K562 (cell line): ENCODE results near the gene LEMD1. TPM values are rescaled to one million over a fixed set of nuclear protein-coding genes. Genes with fewer than 3 reads are reported as not detected.

ENCODE experiments used
- ARHGAP35 ChIP-seq: fragments of 450-650 bp; IDR thresholded peaks from 2 replicates; pipeline ENCODE4 v1.6.1; 2018; ENCODE audit not compliant: partially characterized antibody
- ATF1 ChIP-seq, 2 experiments: fragments of 450-650 bp in 1 of 2; IDR thresholded peaks; 2 replicates each; pipeline ENCODE4 v1.6.1; 2016; ENCODE audit warnings: missing compliant biosample characterization in 1 of 2, missing genetic modification characterization in 1 of 2
- BMI1 ChIP-seq: fragments of 150-350 bp; IDR thresholded peaks from 2 replicates; pipeline ENCODE4 v1.6.1; 2014; ENCODE audit warnings: low read length
- CC2D1A ChIP-seq: fragments of 450-650 bp; IDR thresholded peaks from 2 replicates; pipeline ENCODE4 v1.6.1; 2017; ENCODE audit warnings: mild to moderate bottlenecking
- COPS2 ChIP-seq: fragments of 450-650 bp; conservative IDR thresholded peaks from 2 replicates; pipeline ENCODE4 v1.6.1; 2016; ENCODE audit warnings: mild to moderate bottlenecking, moderate library complexity
- CXXC5 ChIP-seq: fragments of 250-450 bp; sonication (Bioruptor Pico); IDR thresholded peaks from 2 replicates; pipeline ENCODE4 v1.8.0; 2022; ENCODE audit warnings: inconsistent platforms, mild to moderate bottlenecking, moderate library complexity
- EP300 ChIP-seq: IDR thresholded peaks from 2 replicates; pipeline ENCODE4 v1.6.1; 2012; ENCODE audit warnings: low read length, improper control_type of control experiment
- FOXA1 ChIP-seq: fragments of 450-650 bp; IDR thresholded peaks from 2 replicates; pipeline ENCODE4 v1.6.1; 2016; ENCODE audit warnings: mild to moderate bottlenecking, borderline replicate concordance
- JUN ChIP-seq, 2 experiments: sonication (generic) in 1 of 2; formaldehyde crosslinking in 1 of 2; IDR thresholded peaks; 2 replicates each; pipeline versions ENCODE4 v1.6.1 to v1.8.0; 2012 to 2022; ENCODE audit warnings: borderline replicate concordance in 2 of 2, mild to moderate bottlenecking in 2 of 2, improper control_type of control experiment in 1 of 2, low read depth in 1 of 2, low read length in 1 of 2, missing genetic modification reagents in 1 of 2
- KDM1A ChIP-seq, 2 experiments: fragments of 450-650 bp; IDR thresholded peaks; 2 replicates each; pipeline ENCODE4 v1.6.1; 2016; ENCODE audit warnings: mild to moderate bottlenecking in 2 of 2
- KLF1 ChIP-seq: fragments of 450-650 bp; IDR thresholded peaks from 2 replicates; pipeline ENCODE4 v1.6.1; 2016; ENCODE audit warnings: missing genetic modification characterization, missing compliant biosample characterization
- POLR2AphosphoS2 ChIP-seq: IDR thresholded peaks from 2 replicates; pipeline ENCODE4 v1.6.1; 2012; ENCODE audit warnings: low read length, improper control_type of control experiment
- RUNX1 ChIP-seq: sonication (generic); IDR thresholded peaks from 2 replicates; pipeline ENCODE4 v1.6.1; 2016; ENCODE audit warnings: antibody characterized with exemption, low read depth
- SIN3B ChIP-seq: fragments of 450-650 bp; IDR thresholded peaks from 2 replicates; pipeline ENCODE4 v1.6.1; 2017; ENCODE audit warnings: low read depth, mild to moderate bottlenecking, moderate library complexity
- SMC3 ChIP-seq: conservative IDR thresholded peaks from 2 replicates; pipeline ENCODE4 v1.6.1; 2011; ENCODE audit warnings: low read depth, low read length, improper control_type of control experiment; ENCODE audit not compliant: insufficient read depth
- SRSF3 ChIP-seq: fragments of 200-400 bp; formaldehyde crosslinking; IDR thresholded peaks from 2 replicates; pipeline ENCODE4 v1.6.1; 2016; ENCODE audit warnings: mild to moderate bottlenecking, low read length, moderate library complexity; ENCODE audit not compliant: insufficient read depth
- SRSF9 ChIP-seq: fragments of 200-400 bp; formaldehyde crosslinking; IDR thresholded peaks from 2 replicates; pipeline ENCODE4 v1.6.1; 2017; ENCODE audit warnings: low read depth, low read length, borderline replicate concordance
- TARDBP ChIP-seq: fragments of 450-650 bp; IDR thresholded peaks from 2 replicates; pipeline ENCODE4 v1.6.1; 2016
- XRCC5 ChIP-seq: fragments of 200-400 bp; formaldehyde crosslinking; IDR thresholded peaks from 2 replicates; pipeline ENCODE4 v1.6.1; 2017; ENCODE audit warnings: low read depth, mild to moderate bottlenecking, low read length
- ZNF12 ChIP-seq: sonication (generic); formaldehyde crosslinking; IDR thresholded peaks from 2 replicates; pipeline ENCODE4 v1.4.0; 2020; ENCODE audit warnings: mild to moderate bottlenecking, missing genetic modification reagents
- ZNF24 ChIP-seq: fragments of 450-650 bp; IDR thresholded peaks from 2 replicates; pipeline ENCODE4 v1.6.1; 2016
- ZNF384 ChIP-seq: IDR thresholded peaks from 2 replicates; pipeline ENCODE4 v1.6.1; 2012; ENCODE audit warnings: low read depth, low read length, improper control_type of control experiment
- ZNF444 ChIP-seq: fragments of 250-450 bp; sonication (Bioruptor Pico); IDR thresholded peaks from 2 replicates; pipeline ENCODE4 v1.4.0; 2020; ENCODE audit warnings: mild to moderate bottlenecking, moderate library complexity
- ZNF780A ChIP-seq: fragments of 250-450 bp; sonication (Bioruptor Pico); IDR thresholded peaks from 2 replicates; pipeline ENCODE4 v1.5.0; 2021; ENCODE audit warnings: mild to moderate bottlenecking
- ZNF785 ChIP-seq: fragments of 250-450 bp; sonication (Bioruptor Pico); IDR thresholded peaks from 2 replicates; pipeline ENCODE4 v1.4.0; 2020; ENCODE audit warnings: mild to moderate bottlenecking
- ZZZ3 ChIP-seq: fragments of 450-650 bp; IDR thresholded peaks from 2 replicates; pipeline ENCODE4 v1.6.1; 2016; ENCODE audit warnings: antibody characterized with exemption, mild to moderate bottlenecking, moderate library complexity
- polyA plus RNA-seq, 8 experiments: library from polyadenylated mRNA; depleted of rRNA in 4 of 8; stranded (reverse) in 5 of 8; unstranded in 3 of 8; fragments of >200 nt; fragmentation: Nextera tagmentation in 2 of 8; fragmentation: Illumina TruSeq in 1 of 8; extraction: Ambion mirVana in 2 of 8; extraction: Trizol in 1 of 8; gene quantifications; 2 replicates each; pipeline versions ENCODE4 v1.2.1 to v1.2.3, GENCODE V29; 2011 to 2014; ENCODE audit warnings: inconsistent platforms in 1 of 8, missing spikeins in 1 of 8
- total RNA-seq, 7 experiments: library from RNA; depleted of rRNA in 6 of 7; stranded (reverse); fragments of >200 nt in 6 of 7; fragmentation: Illumina TruSeq in 2 of 7; extraction: Trizol in 2 of 7; gene quantifications; 2 replicates each; pipeline versions ENCODE4 v1.2.1 to v1.2.3, GENCODE V29; 2011 to 2021; ENCODE audit warnings: low replicate concordance in 1 of 7
- TF ChIP-seq, protein P1 (sequence below): fragments of 250-450 bp; sonication (Bioruptor Pico); IDR thresholded peaks from 2 replicates; pipeline ENCODE4 v1.4.0; 2020; ENCODE audit warnings: mild to moderate bottlenecking, moderate library complexity
- TF ChIP-seq, protein P2 (sequence below): sonication (generic); formaldehyde crosslinking; IDR thresholded peaks from 2 replicates; pipeline ENCODE4 v1.8.1; 2022; ENCODE audit warnings: missing genetic modification reagents
- TF ChIP-seq, protein P3 (sequence below): fragments of 450-650 bp; formaldehyde crosslinking; IDR thresholded peaks from 2 replicates; pipeline ENCODE4 v1.4.0; 2020; ENCODE audit warnings: mild to moderate bottlenecking, moderate library complexity

Gene LEMD1
- total and polyA plus RNA-seq, 9 of the 15 experiments (the other 6 are each of a cell fraction or from before 2014, with no cell fraction given): 0.11 to 2.4 (median 0.57) TPM; not detected in 1

DNA sequence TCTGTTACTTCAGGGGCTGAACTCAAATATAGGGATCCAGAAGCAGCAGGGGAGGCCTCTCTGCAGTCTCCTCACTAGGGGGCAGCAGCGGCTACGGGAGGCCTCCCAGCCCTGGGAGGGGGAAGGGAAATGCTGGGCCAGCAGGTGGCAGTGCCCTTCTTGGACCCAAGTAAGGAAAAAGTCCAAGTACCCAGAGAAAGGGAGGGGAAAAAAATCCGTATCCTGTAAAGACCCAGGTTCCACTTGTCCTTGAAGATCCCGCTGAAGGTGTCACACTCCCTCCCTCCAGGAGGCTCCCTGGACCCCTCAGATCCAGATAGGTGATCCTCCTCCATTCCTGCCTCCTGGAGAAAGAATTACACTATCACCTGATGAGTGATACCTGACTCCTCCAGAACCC, 86.2 kb downstream of the LEMD1 start (continued):
- TF ChIP-seq CXXC5: peak; percentile 32; the same call in 1 of the 2 replicates
- TF ChIP-seq SMC3: peak; percentile 91
- TF ChIP-seq, protein P1, sequence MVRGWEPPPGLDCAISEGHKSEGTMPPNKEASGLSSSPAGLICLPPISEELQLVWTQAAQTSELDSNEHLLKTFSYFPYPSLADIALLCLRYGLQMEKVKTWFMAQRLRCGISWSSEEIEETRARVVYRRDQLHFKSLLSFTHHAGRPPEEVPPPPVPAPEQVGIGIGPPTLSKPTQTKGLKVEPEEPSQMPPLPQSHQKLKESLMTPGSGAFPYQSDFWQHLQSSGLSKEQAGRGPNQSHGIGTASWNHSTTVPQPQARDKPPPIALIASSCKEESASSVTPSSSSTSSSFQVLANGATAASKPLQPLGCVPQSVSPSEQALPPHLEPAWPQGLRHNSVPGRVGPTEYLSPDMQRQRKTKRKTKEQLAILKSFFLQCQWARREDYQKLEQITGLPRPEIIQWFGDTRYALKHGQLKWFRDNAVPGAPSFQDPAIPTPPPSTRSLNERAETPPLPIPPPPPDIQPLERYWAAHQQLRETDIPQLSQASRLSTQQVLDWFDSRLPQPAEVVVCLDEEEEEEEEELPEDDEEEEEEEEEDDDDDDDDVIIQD: no peak
- TF ChIP-seq KDM1A (IDR thresholded peaks at IDR 0.05): no peak
- no peak for TF ChIP-seq ATF1 (CRISPR knock-in tag; IDR thresholded peaks at IDR 0.05)
- no peak for TF ChIP-seq ATF1 (tag; IDR thresholded peaks at IDR 0.05)
- TF ChIP-seq ARHGAP35: no peak
- peak; percentile 88 for TF ChIP-seq XRCC5
- no peak for TF ChIP-seq FOXA1
- TF ChIP-seq SRSF9: no peak
- peak; percentile 34; the same call in 1 of the 2 replicates for TF ChIP-seq ZNF24
- TF ChIP-seq ZNF780A (CRISPR knock-in tag): no peak
- TF ChIP-seq POLR2AphosphoS2: no peak
- TF ChIP-seq, protein P2, sequence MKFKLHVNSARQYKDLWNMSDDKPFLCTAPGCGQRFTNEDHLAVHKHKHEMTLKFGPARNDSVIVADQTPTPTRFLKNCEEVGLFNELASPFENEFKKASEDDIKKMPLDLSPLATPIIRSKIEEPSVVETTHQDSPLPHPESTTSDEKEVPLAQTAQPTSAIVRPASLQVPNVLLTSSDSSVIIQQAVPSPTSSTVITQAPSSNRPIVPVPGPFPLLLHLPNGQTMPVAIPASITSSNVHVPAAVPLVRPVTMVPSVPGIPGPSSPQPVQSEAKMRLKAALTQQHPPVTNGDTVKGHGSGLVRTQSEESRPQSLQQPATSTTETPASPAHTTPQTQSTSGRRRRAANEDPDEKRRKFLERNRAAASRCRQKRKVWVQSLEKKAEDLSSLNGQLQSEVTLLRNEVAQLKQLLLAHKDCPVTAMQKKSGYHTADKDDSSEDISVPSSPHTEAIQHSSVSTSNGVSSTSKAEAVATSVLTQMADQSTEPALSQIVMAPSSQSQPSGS (CRISPR knock-in tag): no peak
- no peak for TF ChIP-seq ZNF12 (CRISPR knock-in tag)
- TF ChIP-seq SIN3B: no peak
- TF ChIP-seq ZNF384: 0 out of 2 replicates have a peak, but pooled peaks have one; percentile 33
- no peak for TF ChIP-seq RUNX1
- no peak for TF ChIP-seq ZZZ3
- TF ChIP-seq COPS2: no peak
- no peak for TF ChIP-seq ZNF444 (CRISPR knock-in tag)
- TF ChIP-seq, protein P3, sequence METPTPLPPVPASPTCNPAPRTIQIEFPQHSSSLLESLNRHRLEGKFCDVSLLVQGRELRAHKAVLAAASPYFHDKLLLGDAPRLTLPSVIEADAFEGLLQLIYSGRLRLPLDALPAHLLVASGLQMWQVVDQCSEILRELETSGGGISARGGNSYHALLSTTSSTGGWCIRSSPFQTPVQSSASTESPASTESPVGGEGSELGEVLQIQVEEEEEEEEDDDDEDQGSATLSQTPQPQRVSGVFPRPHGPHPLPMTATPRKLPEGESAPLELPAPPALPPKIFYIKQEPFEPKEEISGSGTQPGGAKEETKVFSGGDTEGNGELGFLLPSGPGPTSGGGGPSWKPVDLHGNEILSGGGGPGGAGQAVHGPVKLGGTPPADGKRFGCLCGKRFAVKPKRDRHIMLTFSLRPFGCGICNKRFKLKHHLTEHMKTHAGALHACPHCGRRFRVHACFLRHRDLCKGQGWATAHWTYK (CRISPR knock-in tag): 0 out of 2 replicates have a peak, but pooled peaks have one; percentile 33
- 0 out of 2 replicates have a peak, but pooled peaks have one; percentile 39 for TF ChIP-seq TARDBP
- TF ChIP-seq JUN (IDR thresholded peaks at IDR 0.05; ENCODE audit: borderline replicate concordance, low read depth, low read length): peak; percentile 55; the same call in 1 of the 2 replicates
- TF ChIP-seq JUN (CRISPR knock-in tag; IDR thresholded peaks at IDR 0.05; ENCODE audit: borderline replicate concordance): no peak
- TF ChIP-seq ZNF785: no peak
- no peak; the same call in 1 of the 2 replicates for TF ChIP-seq BMI1
- TF ChIP-seq KLF1 (tag): no peak
- peak; percentile 37; the same call in 1 of the 2 replicates for TF ChIP-seq CC2D1A
- no peak; the same call in 1 of the 2 replicates for TF ChIP-seq EP300
- TF ChIP-seq SRSF3: no peak
